ENCODE results near the gene BTBD9.

Gene BTBD9

GRCh38 chr6:38194589-38194988 lies 445.1 kb downstream of the BTBD9 start:
- TF ChIP-seq CTCF (IDR thresholded peaks at IDR 0.05; ENCODE audit: insufficient read depth, low read depth, low read length, missing control alignments), result no peak
- DNase-seq (ENCODE audit: low read depth), result no peak
- H3K4me3 ChIP-seq (ENCODE audit: low read length), result no peak overlapping the region

- no peak overlapping the region for H3K4me3 ChIP-seq (ENCODE audit: low read length)
- no peak for TF ChIP-seq CTCF (IDR thresholded peaks at IDR 0.05; ENCODE audit: insufficient read depth, low read depth, low read length, missing control alignments)
- DNase-seq (ENCODE audit: low read depth), result no peak
These were observed 445.5 kb downstream of the BTBD9 start for GRCh38 chr6:38194282-38194572.

GRCh38 chr6:38193481-38194281 lies 446.0 kb downstream of the BTBD9 start:
- H3K4me3 ChIP-seq (ENCODE audit: low read length), result no peak overlapping the region
- DNase-seq (ENCODE audit: low read depth), result no peak
- no peak for TF ChIP-seq CTCF (IDR thresholded peaks at IDR 0.05; ENCODE audit: insufficient read depth, low read depth, low read length, missing control alignments)

- no peak overlapping the region for H3K4me3 ChIP-seq (ENCODE audit: low read length)
- DNase-seq (ENCODE audit: low read depth), result no peak
- no peak for TF ChIP-seq CTCF (IDR thresholded peaks at IDR 0.05; ENCODE audit: insufficient read depth, low read depth, low read length, missing control alignments)
These were observed 446.7 kb downstream of the BTBD9 start for GRCh38 chr6:38193051-38193450.

GRCh38 chr6:38192487-38192886 lies 447.2 kb downstream of the BTBD9 start:
- no peak for TF ChIP-seq CTCF (IDR thresholded peaks at IDR 0.05; ENCODE audit: insufficient read depth, low read depth, low read length, missing control alignments)
- no peak overlapping the region for H3K4me3 ChIP-seq (ENCODE audit: low read length)
- DNase-seq (ENCODE audit: low read depth), result no peak

GRCh38 chr6:38192011-38192410 lies 447.7 kb downstream of the BTBD9 start:
- TF ChIP-seq CTCF (IDR thresholded peaks at IDR 0.05; ENCODE audit: insufficient read depth, low read depth, low read length, missing control alignments), result no peak
- no peak overlapping the region for H3K4me3 ChIP-seq (ENCODE audit: low read length)
- DNase-seq (ENCODE audit: low read depth), result no peak

- H3K4me3 ChIP-seq (ENCODE audit: low read length), result no peak overlapping the region
- no peak for DNase-seq (ENCODE audit: low read depth)
- TF ChIP-seq CTCF (IDR thresholded peaks at IDR 0.05; ENCODE audit: insufficient read depth, low read depth, low read length, missing control alignments), result no peak
These were observed 448.3 kb downstream of the BTBD9 start for GRCh38 chr6:38191418-38191817.
